K562 (cell line): ENCODE data around the gene SH2D1A. TPM values are rescaled to one million over a fixed set of nuclear protein-coding genes. Genes with fewer than 3 reads are reported as not detected.

ENCODE experiments used
- CBX5 ChIP-seq: IDR thresholded peaks from 2 replicates; pipeline ENCODE4 v1.6.1; 2014; ENCODE audit warnings: low read depth, borderline replicate concordance
- CUX1 ChIP-seq: fragments of 200-800 bp; sonication (Bioruptor generic); IDR thresholded peaks from 2 replicates; pipeline ENCODE4 v1.6.1; 2016; ENCODE audit warnings: missing genetic modification characterization, missing compliant biosample characterization
- FOS ChIP-seq: IDR thresholded peaks from 3 replicates; pipeline ENCODE4 v1.6.1; 2011; ENCODE audit not compliant: insufficient read length; ENCODE audit errors: extremely low read depth
- FOXK2 ChIP-seq, 2 experiments: fragments of 450-650 bp; IDR thresholded peaks in 1 of 2; conservative IDR thresholded peaks in 1 of 2; 2 replicates each; pipeline ENCODE4 v1.6.1; 2016; ENCODE audit warnings: low read depth in 2 of 2, mild to moderate bottlenecking in 1 of 2
- HIVEP1 ChIP-seq: fragments of 250-450 bp; sonication (Bioruptor Pico); IDR thresholded peaks from 2 replicates; pipeline ENCODE4 v1.4.0; 2020; ENCODE audit warnings: mild to moderate bottlenecking
- HMG20A ChIP-seq: fragments of 450-650 bp; formaldehyde crosslinking; conservative IDR thresholded peaks from 2 replicates; pipeline ENCODE4 v1.4.0; 2020; ENCODE audit warnings: mild to moderate bottlenecking, mixed read lengths
- JUNB ChIP-seq: fragments of 450-650 bp; formaldehyde crosslinking; conservative IDR thresholded peaks from 2 replicates; pipeline ENCODE4 v1.4.0; 2020; ENCODE audit warnings: mild to moderate bottlenecking
- MEIS2 ChIP-seq: fragments of 450-650 bp; IDR thresholded peaks from 2 replicates; pipeline ENCODE4 v1.6.1; 2014; ENCODE audit warnings: mild to moderate bottlenecking; ENCODE audit not compliant: partially characterized antibody
- POLR3A ChIP-seq: IDR thresholded peaks from 2 replicates; pipeline ENCODE4 v1.6.1; 2011; ENCODE audit warnings: borderline replicate concordance, mild to moderate bottlenecking, moderate library complexity; ENCODE audit not compliant: insufficient read length, insufficient read depth; ENCODE audit errors: extremely low read depth
- REST ChIP-seq, 2 experiments: fragments of 450-650 bp; formaldehyde crosslinking in 1 of 2; IDR thresholded peaks; 2 replicates each; pipeline versions ENCODE4 v1.4.0 to v1.6.1; 2014 to 2020; ENCODE audit warnings: mild to moderate bottlenecking in 2 of 2, borderline replicate concordance in 1 of 2, low read depth in 1 of 2
- SMC3 ChIP-seq: conservative IDR thresholded peaks from 2 replicates; pipeline ENCODE4 v1.6.1; 2011; ENCODE audit warnings: low read depth, low read length, improper control_type of control experiment; ENCODE audit not compliant: insufficient read depth
- STAG1 ChIP-seq: sonication (generic); formaldehyde crosslinking; IDR thresholded peaks from 2 replicates; pipeline ENCODE4 v1.5.0; 2020; ENCODE audit warnings: missing genetic modification reagents, borderline replicate concordance
- ZNF121 ChIP-seq: sonication (generic); formaldehyde crosslinking; conservative IDR thresholded peaks from 2 replicates; pipeline ENCODE4 v1.8.0; 2022; ENCODE audit warnings: missing genetic modification reagents
- ZNF253 ChIP-seq: fragments of 250-450 bp; sonication (Bioruptor Pico); conservative IDR thresholded peaks from 2 replicates; pipeline ENCODE4 v1.6.1; 2021; ENCODE audit warnings: mild to moderate bottlenecking
- ZNF551 ChIP-seq: fragments of 250-450 bp; sonication (Bioruptor Pico); IDR thresholded peaks from 2 replicates; pipeline ENCODE4 v1.5.0; 2021; ENCODE audit warnings: mild to moderate bottlenecking, moderate library complexity
- polyA plus RNA-seq, 8 experiments: library from polyadenylated mRNA; depleted of rRNA in 4 of 8; stranded (reverse) in 5 of 8; unstranded in 3 of 8; fragments of >200 nt; fragmentation: Nextera tagmentation in 2 of 8; fragmentation: Illumina TruSeq in 1 of 8; extraction: Ambion mirVana in 2 of 8; extraction: Trizol in 1 of 8; gene quantifications; 2 replicates each; pipeline versions ENCODE4 v1.2.1 to v1.2.3, GENCODE V29; 2011 to 2014; ENCODE audit warnings: inconsistent platforms in 1 of 8, missing spikeins in 1 of 8
- total RNA-seq, 7 experiments: library from RNA; depleted of rRNA in 6 of 7; stranded (reverse); fragments of >200 nt in 6 of 7; fragmentation: Illumina TruSeq in 2 of 7; extraction: Trizol in 2 of 7; gene quantifications; 2 replicates each; pipeline versions ENCODE4 v1.2.1 to v1.2.3, GENCODE V29; 2011 to 2021; ENCODE audit warnings: low replicate concordance in 1 of 7

SH2D1A gene
- total and polyA plus RNA-seq, 9 of the 15 experiments (the other 6 are each of a cell fraction or from before 2014, with no cell fraction given): 0.07 to 0.52 (median 0.19) TPM

GRCh38 chrX:124406294-124407014, 60.1 kb downstream of the SH2D1A start (continued):
- TF ChIP-seq JUNB (CRISPR knock-in tag) (no peak), ZNF121 (no peak), HIVEP1 (CRISPR knock-in tag) (no peak), ZNF253 (CRISPR knock-in tag) (no peak), ZNF551 (CRISPR knock-in tag) (no peak), CBX5 (no peak), MEIS2 (peak; percentile 35), POLR3A (no peak), FOS (no peak), FOXK2 (conservative IDR thresholded peaks at IDR 0.05 in 1 of 2, IDR thresholded peaks at IDR 0.05 in 1 of 2; ENCODE audit: low read depth in 2 of 2) (no peak), STAG1 (CRISPR knock-in tag) (peak; percentile 52; the same call in 1 of the 2 replicates), CUX1 (CRISPR knock-in tag) (no peak), SMC3 (peak; percentile 75), HMG20A (CRISPR knock-in tag) (no peak), REST (IDR thresholded peaks at IDR 0.05; ENCODE audit: borderline replicate concordance) (peak; percentile 61), REST (CRISPR knock-in tag; IDR thresholded peaks at IDR 0.05; ENCODE audit: low read depth) (no peak)
